ENCODE measurements around the gene NFIA.

The NFIA gene

DNA sequence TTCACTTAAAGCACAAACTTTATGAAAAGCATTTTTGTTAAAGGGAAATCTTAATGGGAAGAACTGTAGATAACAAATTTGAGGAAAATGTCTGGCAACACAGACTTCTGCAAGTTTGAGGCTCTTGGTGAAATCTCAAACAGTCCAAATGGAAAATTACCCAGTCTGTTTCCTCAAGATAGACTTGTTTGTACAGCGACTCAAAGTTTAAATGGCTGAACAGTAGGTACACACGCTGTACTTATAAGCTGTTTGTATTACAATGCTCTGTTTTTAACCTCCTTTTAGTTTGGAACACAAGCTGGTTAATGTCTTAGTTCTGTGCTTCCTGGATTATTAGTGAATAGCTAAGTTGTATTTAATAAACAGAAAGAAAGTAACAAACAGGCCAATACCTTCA is 217.1 kb downstream of the NFIA start:
- DNase-seq (ENCODE audit: low read depth) = no peak

GRCh38 chr1:61300899-61301298 is 218.5 kb downstream of the NFIA start:
- DNase-seq (ENCODE audit: low read depth) = no peak

- DNase-seq (ENCODE audit: low read depth) = peak; percentile 35
Observed at GRCh38 chr1:61301824-61302657, 219.7 kb downstream of the NFIA start.

DNA sequence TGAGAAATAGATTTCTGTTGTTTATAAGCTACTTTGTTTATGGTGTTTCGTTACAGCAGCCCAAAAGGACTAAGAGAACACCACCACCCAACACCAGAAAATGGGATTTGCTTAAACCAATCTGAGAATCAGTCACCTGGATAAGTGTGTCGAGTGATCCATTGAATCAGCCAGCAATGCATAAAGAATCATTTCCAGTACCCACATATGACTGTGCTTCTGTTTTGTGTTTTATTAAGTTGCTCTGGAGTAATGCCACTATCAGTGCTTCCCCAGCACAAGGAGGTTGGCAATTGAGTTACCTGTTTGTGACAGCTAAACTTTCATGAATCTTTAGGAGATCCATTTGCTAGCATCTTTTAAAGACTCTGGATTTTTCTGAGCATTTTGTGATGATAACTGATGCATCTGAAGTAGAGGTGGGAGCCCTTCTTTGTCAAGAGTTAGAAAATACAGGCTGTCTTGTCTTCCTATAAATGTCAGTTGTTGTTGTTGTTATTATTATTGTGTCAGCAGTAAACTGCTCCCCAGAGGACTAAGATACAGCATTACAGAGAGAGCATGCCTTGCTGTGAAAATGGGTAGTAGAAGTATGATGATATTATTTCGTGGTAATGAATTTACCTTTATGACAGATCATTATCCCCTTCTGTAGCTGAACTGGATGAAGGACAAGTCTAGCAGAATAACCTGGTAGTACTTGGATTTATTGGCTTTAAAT is 225.2 kb downstream of the NFIA start:
- DNase-seq (ENCODE audit: low read depth) = no peak

- DNase-seq (ENCODE audit: low read depth) = no peak
Observed at GRCh38 chr1:61310057-61310456, 227.7 kb downstream of the NFIA start.

GRCh38 chr1:61310538-61310937 is 228.2 kb downstream of the NFIA start:
- DNase-seq (ENCODE audit: low read depth) = no peak

DNA sequence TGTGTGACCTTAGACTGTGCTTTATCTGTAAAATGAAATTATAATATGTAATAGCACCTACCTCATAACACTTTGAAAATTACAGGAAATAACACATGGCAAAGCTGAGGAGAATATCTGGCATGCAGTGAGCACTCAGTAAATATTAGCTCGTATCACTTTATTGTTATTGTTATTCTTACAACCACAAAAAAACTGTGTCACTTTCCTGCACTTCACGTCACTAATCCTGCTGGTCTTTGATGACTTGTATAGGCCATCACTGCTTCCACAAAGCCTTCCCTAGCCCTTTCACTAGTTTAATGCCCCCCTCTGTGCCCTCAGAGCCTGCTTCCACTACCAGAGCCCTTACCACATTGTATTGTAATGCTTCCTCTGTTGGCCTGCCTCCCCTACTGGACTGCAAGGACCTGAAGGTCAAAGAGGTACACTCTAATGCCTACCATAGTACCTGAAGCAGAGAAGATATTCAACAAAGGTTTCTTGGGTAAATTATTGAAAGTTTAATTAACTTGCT is 231.6 kb downstream of the NFIA start:
- no peak for DNase-seq (ENCODE audit: low read depth)

DNA sequence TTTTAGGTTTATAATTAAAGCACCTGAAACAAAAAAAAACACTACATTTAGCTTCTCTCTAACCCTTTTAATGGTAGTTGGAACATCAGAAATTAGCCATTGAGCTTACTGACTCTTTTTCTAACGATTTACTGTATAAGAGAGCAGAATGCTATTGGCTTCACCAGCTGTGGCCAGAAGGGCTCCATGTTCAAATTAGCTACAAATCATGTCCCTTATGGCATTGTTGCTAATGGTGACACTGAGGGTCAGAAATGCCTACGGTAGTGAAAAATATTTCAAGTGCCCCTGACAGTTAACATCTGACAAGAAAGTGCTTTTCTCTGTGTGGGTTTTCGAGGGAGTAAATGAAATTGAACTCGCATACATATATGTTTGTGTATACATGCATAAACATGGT is 232.7 kb downstream of the NFIA start:
- no peak for DNase-seq (ENCODE audit: low read depth)

- DNase-seq (ENCODE audit: low read depth) = no peak
Observed at GRCh38 chr1:61316493-61316892, 234.1 kb downstream of the NFIA start.

DNA sequence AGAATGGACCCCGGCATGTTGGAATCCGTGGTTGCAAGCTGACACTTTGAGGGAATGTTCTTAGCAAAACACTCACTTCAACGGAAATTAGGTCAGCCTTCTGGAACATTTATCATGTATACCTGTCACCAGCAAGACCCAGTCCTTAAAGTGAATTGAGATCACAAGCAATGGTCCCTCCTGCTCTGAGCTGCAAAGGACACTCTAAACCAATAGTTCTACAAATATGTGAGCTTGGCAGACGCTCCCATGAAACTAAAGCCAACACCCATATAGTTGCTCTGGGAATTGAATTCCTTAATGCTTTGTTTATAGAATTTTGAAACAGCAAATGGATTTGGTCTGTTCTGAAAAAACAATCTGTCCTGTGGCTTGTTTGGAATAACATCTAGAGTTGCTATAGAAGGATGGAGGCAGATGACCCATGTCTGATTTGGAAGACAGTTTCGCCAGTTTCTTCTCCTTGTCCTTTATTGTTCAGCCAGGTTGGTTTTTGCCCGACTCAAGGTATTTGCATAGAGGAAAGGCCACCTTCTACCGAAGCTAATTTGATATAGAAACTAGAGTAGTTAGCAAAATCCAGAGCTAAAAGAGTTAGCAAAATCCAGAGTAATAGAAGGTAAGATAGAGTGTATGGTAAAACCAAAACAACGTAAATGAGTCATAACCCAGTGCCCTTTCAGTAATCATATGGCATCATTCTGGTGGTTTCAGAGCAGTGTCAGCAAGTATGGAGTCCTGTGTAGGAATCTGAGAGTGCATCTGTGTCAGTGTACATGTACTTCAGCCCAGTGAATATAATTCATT is 236.2 kb downstream of the NFIA start:
- DNase-seq (ENCODE audit: low read depth) = peak; percentile 82

DNA sequence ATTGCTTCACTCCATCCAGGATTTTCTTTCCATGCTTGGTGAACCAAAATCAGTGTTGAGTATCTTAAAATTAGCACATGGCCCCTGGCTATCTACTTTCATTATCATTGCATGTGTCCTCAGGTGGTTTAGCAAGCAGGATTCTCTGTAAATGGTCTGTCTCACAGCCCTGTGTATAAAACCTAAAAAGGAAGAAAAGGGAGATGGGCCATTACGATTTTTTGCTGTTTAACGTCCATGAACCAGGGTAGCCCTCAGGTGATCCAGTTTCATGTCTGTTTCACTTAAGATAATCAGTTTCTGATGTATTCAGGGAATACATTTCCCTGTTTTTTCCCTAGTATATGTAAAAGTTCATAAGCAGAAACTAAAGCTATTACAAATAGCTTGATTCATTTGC is 238.2 kb downstream of the NFIA start:
- no peak for DNase-seq (ENCODE audit: low read depth)

GRCh38 chr1:61322008-61322744 is 239.8 kb downstream of the NFIA start:
- no peak for DNase-seq (ENCODE audit: low read depth)

DNA sequence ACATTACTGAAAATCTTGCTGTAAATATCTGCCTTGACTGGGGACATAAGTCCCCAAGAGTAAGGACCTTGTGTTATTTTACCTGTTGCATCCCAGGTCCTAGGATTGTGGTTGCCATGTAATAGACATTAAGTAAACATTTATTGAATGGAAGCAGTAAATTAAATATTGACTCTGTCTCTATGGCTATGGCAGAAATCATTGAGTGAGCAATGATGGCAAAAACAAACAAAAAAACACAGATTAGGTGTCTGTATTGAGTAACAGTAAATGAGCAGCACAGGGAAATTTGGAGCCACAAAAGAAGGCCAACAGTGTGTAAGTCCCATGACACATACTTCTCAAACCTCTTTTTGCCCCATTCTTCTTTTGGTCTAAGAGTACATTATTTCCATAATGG is 240.4 kb downstream of the NFIA start:
- no peak for DNase-seq (ENCODE audit: low read depth)

GRCh38 chr1:61323681-61324328 is 241.4 kb downstream of the NFIA start:
- DNase-seq (ENCODE audit: low read depth) = no peak

DNA sequence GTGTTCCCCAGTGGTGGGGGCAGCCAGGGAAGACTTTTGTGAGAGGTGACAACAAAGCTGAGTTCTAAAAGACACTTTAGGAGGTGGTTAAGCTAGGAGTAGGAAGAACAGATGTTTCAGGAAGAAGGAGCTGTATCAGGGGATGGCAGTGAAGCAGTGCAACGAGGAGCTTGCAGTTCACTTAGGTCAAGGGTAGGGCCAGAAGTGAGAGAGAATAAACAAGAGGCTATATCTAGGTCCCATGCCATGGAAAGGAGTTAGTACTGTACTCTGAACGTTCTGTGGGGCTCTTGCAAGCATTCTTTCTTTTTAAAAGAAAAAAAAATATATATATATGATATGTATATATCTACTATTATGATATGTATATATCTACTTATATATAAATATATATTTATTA is 244.4 kb downstream of the NFIA start:
- no peak for DNase-seq (ENCODE audit: low read depth)

- no peak for DNase-seq (ENCODE audit: low read depth)
Observed at GRCh38 chr1:61327436-61327835, 245.1 kb downstream of the NFIA start.

GRCh38 chr1:61329556-61329955 is 247.2 kb downstream of the NFIA start:
- no peak for DNase-seq (ENCODE audit: low read depth)

GRCh38 chr1:61330018-61330417 is 247.7 kb downstream of the NFIA start:
- DNase-seq (ENCODE audit: low read depth) = no peak

DNA sequence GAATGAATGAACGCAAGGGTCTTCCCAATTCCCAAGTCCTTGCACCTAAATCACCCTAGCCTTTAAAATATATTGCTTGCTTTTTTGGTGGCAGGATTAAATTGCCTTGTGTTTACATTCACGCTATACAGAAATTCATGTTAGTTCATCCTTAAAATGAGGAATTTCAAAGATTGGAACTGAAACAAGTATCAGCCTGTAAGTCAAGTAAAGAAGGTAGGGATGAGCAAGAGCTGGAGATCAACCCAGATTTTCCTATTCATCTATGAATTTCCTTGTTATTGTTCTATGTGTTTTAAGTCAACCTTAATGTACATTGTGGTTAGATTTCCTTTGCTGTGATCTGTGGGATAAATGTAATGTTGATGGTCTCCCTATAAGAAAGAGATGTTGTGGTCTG is 248.2 kb downstream of the NFIA start:
- no peak for DNase-seq (ENCODE audit: low read depth)

- DNase-seq (ENCODE audit: low read depth) = no peak
Observed at GRCh38 chr1:61332196-61332753, 249.9 kb downstream of the NFIA start.

GRCh38 chr1:61332796-61333195 is 250.4 kb downstream of the NFIA start:
- no peak for DNase-seq (ENCODE audit: low read depth)

Measured in GM04503 (cell line).